Astrocyte of the spinal cord (primary cell): ENCODE measurements around the gene GABBR2.
"Not testable (repeated sequence)": the region's sequence is repeated elsewhere in the genome, so short reads cannot be mapped to it uniquely, and the experiment has no call there.

Experiments used
- DNase-seq: peaks from one replicate; pipeline ENCODE4 v3.0.0; 2011; ENCODE audit warnings: low read depth, low spot score
- H3K4me3 ChIP-seq: 2 replicates; pipeline ENCODE4 v1.5.1; 2011; ENCODE audit warnings: low read depth, mild to moderate bottlenecking, low read length, moderate library complexity
- in situ Hi-C: cut with HindIII; loops from 2 replicates; pipeline ENCODE4 v1.10.0; 2017; ENCODE audit warnings: low sequenced_read_pairs
- TF ChIP-seq, protein P1 (sequence below): IDR thresholded peaks from 2 replicates; pipeline ENCODE4 v1.5.1; 2012; ENCODE audit warnings: low read depth, mild to moderate bottlenecking, low read length, inconsistent platforms

GABBR2 gene

DNA sequence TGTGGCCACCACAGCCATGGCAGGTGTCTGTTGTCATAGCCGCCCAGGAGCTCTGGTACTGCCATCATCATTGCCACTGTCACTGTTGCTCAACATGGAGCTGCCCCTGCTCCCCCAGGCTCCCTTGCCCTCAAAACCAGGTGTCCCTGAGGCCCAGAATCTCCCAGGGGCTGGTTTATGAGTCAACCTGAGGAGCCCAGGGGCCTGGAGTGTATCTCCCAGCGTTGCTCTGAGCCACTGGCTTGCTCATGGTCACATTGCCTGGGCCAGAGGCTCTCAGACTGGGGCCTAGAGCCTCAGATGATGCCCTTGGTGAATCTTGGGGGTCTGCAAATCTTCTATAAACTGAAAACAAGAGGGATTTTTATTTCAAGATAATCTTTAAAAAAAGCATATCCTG lies 428.6 kb downstream of the GABBR2 start:
- in situ Hi-C loops, result no loop called here
- TF ChIP-seq, protein P1, sequence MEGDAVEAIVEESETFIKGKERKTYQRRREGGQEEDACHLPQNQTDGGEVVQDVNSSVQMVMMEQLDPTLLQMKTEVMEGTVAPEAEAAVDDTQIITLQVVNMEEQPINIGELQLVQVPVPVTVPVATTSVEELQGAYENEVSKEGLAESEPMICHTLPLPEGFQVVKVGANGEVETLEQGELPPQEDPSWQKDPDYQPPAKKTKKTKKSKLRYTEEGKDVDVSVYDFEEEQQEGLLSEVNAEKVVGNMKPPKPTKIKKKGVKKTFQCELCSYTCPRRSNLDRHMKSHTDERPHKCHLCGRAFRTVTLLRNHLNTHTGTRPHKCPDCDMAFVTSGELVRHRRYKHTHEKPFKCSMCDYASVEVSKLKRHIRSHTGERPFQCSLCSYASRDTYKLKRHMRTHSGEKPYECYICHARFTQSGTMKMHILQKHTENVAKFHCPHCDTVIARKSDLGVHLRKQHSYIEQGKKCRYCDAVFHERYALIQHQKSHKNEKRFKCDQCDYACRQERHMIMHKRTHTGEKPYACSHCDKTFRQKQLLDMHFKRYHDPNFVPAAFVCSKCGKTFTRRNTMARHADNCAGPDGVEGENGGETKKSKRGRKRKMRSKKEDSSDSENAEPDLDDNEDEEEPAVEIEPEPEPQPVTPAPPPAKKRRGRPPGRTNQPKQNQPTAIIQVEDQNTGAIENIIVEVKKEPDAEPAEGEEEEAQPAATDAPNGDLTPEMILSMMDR, result no peak

GRCh38 chr9:98276907-98277469 lies 431.7 kb downstream of the GABBR2 start:
- DNase-seq, result no peak
- in situ Hi-C loops, result no loop called here
- TF ChIP-seq, protein P1, result no peak
- no peak overlapping the region for H3K4me3 ChIP-seq

More for the DNA sequence above, 428.6 kb downstream of the GABBR2 start:
- no peak for DNase-seq
- no peak overlapping the region for H3K4me3 ChIP-seq

DNA sequence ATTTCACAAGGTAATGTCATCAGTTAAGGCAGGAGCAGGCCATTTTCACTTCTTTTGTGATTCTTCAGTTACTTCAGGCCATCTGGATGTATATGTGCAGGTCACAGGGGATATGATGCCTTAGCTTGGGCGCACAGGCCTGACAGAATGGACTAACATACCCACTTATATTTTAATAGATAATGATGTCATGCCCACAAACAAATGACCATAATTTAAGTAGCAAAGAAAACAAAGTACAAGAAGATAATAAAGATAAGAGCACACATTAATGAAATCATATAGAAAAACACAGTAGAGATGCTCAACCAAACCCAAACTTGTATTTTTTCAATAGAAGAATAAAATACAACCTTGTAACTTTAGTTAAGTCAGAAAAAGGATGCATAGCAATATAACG lies 433.6 kb downstream of the GABBR2 start:
- DNase-seq, result no peak
- in situ Hi-C loops, result no loop called here
- no peak overlapping the region for H3K4me3 ChIP-seq

GRCh38 chr9:98272083-98272482 lies 436.7 kb downstream of the GABBR2 start:
- in situ Hi-C loops, result no loop called here

More for the DNA sequence above, 433.6 kb downstream of the GABBR2 start:
- TF ChIP-seq, protein P1, result no peak

DNA sequence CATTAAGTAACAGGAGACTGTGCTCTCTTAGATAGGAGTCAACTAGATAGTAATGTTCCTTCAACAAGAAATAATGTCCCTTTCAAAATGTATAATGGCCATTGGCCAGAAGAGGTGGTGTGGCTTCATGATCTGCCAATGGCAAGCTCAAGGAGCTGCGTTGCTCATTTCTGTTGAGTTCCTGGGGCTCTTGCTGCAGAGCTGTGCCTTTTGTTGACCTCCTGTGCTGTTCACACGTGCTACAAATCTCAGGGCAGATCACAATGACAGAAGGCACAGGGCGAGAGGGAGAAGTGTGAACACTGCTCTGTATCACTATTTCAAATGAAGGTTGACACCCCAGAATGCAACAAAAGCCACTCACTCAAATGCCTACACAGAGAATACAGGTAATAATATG lies 437.3 kb downstream of the GABBR2 start:
- no peak for DNase-seq
- in situ Hi-C loops, result no loop called here
- TF ChIP-seq, protein P1, result no peak
- no peak overlapping the region for H3K4me3 ChIP-seq

More at GRCh38 chr9:98272083-98272482, 436.7 kb downstream of the GABBR2 start:
- DNase-seq, result no peak
- TF ChIP-seq, protein P1, result no peak
- H3K4me3 ChIP-seq, result no peak overlapping the region

DNA sequence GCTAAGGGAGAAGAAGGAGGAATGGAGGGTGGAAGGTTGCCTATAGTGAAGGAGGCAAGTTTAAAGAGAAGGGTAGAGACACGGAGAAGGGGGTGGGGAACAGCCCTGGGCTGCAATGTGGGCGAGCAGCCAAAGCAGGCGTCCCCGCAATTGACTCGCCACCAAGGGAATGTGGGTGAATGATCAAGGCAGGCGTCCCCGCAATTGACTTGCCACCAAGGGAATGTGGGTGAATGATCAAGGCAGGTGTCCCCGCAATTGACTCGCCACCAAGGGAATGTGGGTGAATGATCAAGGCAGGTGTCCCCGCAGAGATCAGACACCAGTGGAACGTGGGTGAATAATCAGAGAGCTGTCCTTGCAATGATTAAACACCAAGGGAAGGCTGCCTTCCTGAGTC lies 438.5 kb downstream of the GABBR2 start:
- H3K4me3 ChIP-seq, in situ Hi-C loops: not testable (repeated sequence)
- DNase-seq, result peak; percentile 30

- in situ Hi-C loops, DNase-seq, H3K4me3 ChIP-seq: not testable (repeated sequence)
These were observed 439.1 kb downstream of the GABBR2 start for GRCh38 chr9:98269652-98270051.

- H3K4me3 ChIP-seq, in situ Hi-C loops: not testable (repeated sequence)
These were observed 441.2 kb downstream of the GABBR2 start for GRCh38 chr9:98267556-98267955.

More at GRCh38 chr9:98267556-98267955, 441.2 kb downstream of the GABBR2 start:
- not testable (repeated sequence) for DNase-seq
